ENCODE data around the gene ARHGEF16. TPM values are rescaled to one million over a fixed set of nuclear protein-coding genes. Genes with fewer than 3 reads are reported as not detected.

ARHGEF16 gene
- total RNA-seq, 1 donor from 2014 or later, result 1.3 TPM

- Histone ChIP-seq H3K4me2 (no peak overlapping the region), H4K20me1 (ENCODE audit: low read depth) (peaks cover 6% of the 10 kb centered on the region), H3K79me2 (ENCODE audit: low read depth) (no peaks in the 10 kb centered on the region), H3K9ac (no peak overlapping the region), H3K27me3 (no peaks in the 10 kb centered on the region), H3F3A (ENCODE audit: low read depth) (no peaks in the 10 kb centered on the region), H3K9me3 (ENCODE audit: low read depth) (no peaks in the 10 kb centered on the region), H2AFZ (replicated peaks) (no peak overlapping the region), H3K4me3 (no peak overlapping the region), H3K36me3 (no peaks in the 10 kb centered on the region), H3K4me1 (no peaks in the 10 kb centered on the region), H3K27ac (no peak overlapping the region)
- H3K4me3 Mint-ChIP-seq, result no peak overlapping the region
- H3K9me3 Mint-ChIP-seq, result no peaks in the 10 kb centered on the region
- no peaks in the 10 kb centered on the region for H3K27me3 Mint-ChIP-seq (ENCODE audit: insufficient read depth, low read depth)
- H3K36me3 Mint-ChIP-seq, result peaks cover 3% of the 10 kb centered on the region
- H3K27ac Mint-ChIP-seq, result no peak overlapping the region
- no peaks in the 10 kb centered on the region for H3K4me1 Mint-ChIP-seq
- TF ChIP-seq EZH2 (IDR thresholded peaks at IDR 0.05) (no peak), EZH2phosphoT487 (IDR thresholded peaks at IDR 0.05) (no peak), CTCF (IDR thresholded peaks at IDR 0.05) (no peak)
- DNase-seq (ENCODE audit: low spot score), result no peak
These were observed 60.8 kb downstream of the ARHGEF16 start for GRCh38 chr1:3515272-3515671.

- Histone ChIP-seq H3K36me3 (no peaks in the 10 kb centered on the region), H3K4me2 (no peak overlapping the region), H3F3A (ENCODE audit: low read depth) (no peaks in the 10 kb centered on the region), H3K79me2 (ENCODE audit: low read depth) (no peaks in the 10 kb centered on the region), H3K4me3 (no peak overlapping the region), H3K27ac (no peak overlapping the region), H3K9me3 (ENCODE audit: low read depth) (no peaks in the 10 kb centered on the region), H4K20me1 (ENCODE audit: low read depth) (peaks cover 6% of the 10 kb centered on the region), H3K27me3 (no peaks in the 10 kb centered on the region), H3K9ac (no peak overlapping the region), H3K4me1 (no peaks in the 10 kb centered on the region), H2AFZ (replicated peaks) (no peak overlapping the region)
- Mint-ChIP-seq H3K9me3 (no peaks in the 10 kb centered on the region), H3K4me3 (no peak overlapping the region), H3K4me1 (no peaks in the 10 kb centered on the region), H3K36me3 (peaks cover 3% of the 10 kb centered on the region), H3K27me3 (ENCODE audit: insufficient read depth, low read depth) (no peaks in the 10 kb centered on the region), H3K27ac (no peak overlapping the region)
- TF ChIP-seq EZH2phosphoT487 (IDR thresholded peaks at IDR 0.05) (no peak), CTCF (IDR thresholded peaks at IDR 0.05) (no peak), EZH2 (IDR thresholded peaks at IDR 0.05) (no peak)
- no peak for DNase-seq (ENCODE audit: low spot score)
These were observed 61.5 kb downstream of the ARHGEF16 start for GRCh38 chr1:3515774-3516480.

- H2AFZ ChIP-seq (replicated peaks), result no peak overlapping the region
- no peak overlapping the region for H3K4me2 ChIP-seq
- H3K4me1 ChIP-seq, result no peaks in the 10 kb centered on the region
- H3K27me3 Mint-ChIP-seq (ENCODE audit: insufficient read depth, low read depth), result no peaks in the 10 kb centered on the region
- no peaks in the 10 kb centered on the region for H3K27me3 ChIP-seq
- no peaks in the 10 kb centered on the region for H3K9me3 ChIP-seq (ENCODE audit: low read depth)
- no peak overlapping the region for H3K27ac Mint-ChIP-seq
- H3K4me1 Mint-ChIP-seq, result no peaks in the 10 kb centered on the region
- no peak for TF ChIP-seq EZH2 (IDR thresholded peaks at IDR 0.05)
- no peak for TF ChIP-seq CTCF (IDR thresholded peaks at IDR 0.05)
- no peak for TF ChIP-seq EZH2phosphoT487 (IDR thresholded peaks at IDR 0.05)
- H3K27ac ChIP-seq, result no peak overlapping the region
- peaks cover 6% of the 10 kb centered on the region for H4K20me1 ChIP-seq (ENCODE audit: low read depth)
- no peaks in the 10 kb centered on the region for H3F3A ChIP-seq (ENCODE audit: low read depth)
- H3K36me3 ChIP-seq, result no peaks in the 10 kb centered on the region
- DNase-seq (ENCODE audit: low spot score), result no peak
- peaks cover 3% of the 10 kb centered on the region for H3K36me3 Mint-ChIP-seq
- no peaks in the 10 kb centered on the region for H3K79me2 ChIP-seq (ENCODE audit: low read depth)
- no peak overlapping the region for H3K4me3 Mint-ChIP-seq
- H3K4me3 ChIP-seq, result no peak overlapping the region
- H3K9ac ChIP-seq, result no peak overlapping the region
- H3K9me3 Mint-ChIP-seq, result no peaks in the 10 kb centered on the region
These were observed 62.0 kb downstream of the ARHGEF16 start for GRCh38 chr1:3516481-3516869.
